SK-N-SH (cell line): Measurements from ENCODE around the gene OPCML. TPM values are rescaled to one million over a fixed set of nuclear protein-coding genes. Genes with fewer than 3 reads are reported as not detected.

Experiments used
- CTCF ChIA-PET: fragments of 300-600, 350-600 bp; formaldehyde crosslinking; extraction: SDS; loops from one replicate; lab custom pipeline; 2021; lab: Yijun Ruan, JAX
- POLR2A ChIA-PET: fragments of 350-600 bp; sonication (Branson Sonifier 250); formaldehyde crosslinking; extraction: SDS; loops from one replicate; lab custom pipeline; 2020; ENCODE audit warnings: antibody characterized with exemption, inconsistent platforms; lab: Yijun Ruan, JAX
- DNase-seq: peaks from one replicate; pipeline ENCODE4 v3.0.0; 2012
- H2AFZ ChIP-seq: fragments of 200-600 bp; sonication (generic); 2 replicates; pipeline ENCODE4 v1.8.1; 2016; ENCODE audit warnings: antibody characterized with exemption, mild to moderate bottlenecking, low read depth
- H3F3A ChIP-seq: fragments of 200-600 bp; sonication (generic); replicated peaks from 2 replicates; pipeline ENCODE3; 2016; ENCODE audit warnings: antibody characterized with exemption, mild to moderate bottlenecking; ENCODE audit not compliant: insufficient read depth
- H3K27ac ChIP-seq, 2 experiments: fragments of 200-500 bp in 1 of 2; fragments of 200-600 bp in 1 of 2; sonication (Bioruptor generic) in 1 of 2; sonication (generic), shearing (Covaris generic) in 1 of 2; 2 replicates each; pipeline versions ENCODE4 v1.5.1 to v1.6.1; 2014 to 2016; ENCODE audit warnings: low read depth in 2 of 2, inconsistent platforms in 1 of 2, low read length in 1 of 2, mild to moderate bottlenecking in 1 of 2, mixed read lengths in 1 of 2
- H3K27me3 ChIP-seq: fragments of 200-600 bp; sonication (generic), shearing (Covaris generic); 2 replicates; pipeline ENCODE4 v1.6.1; 2016; ENCODE audit warnings: mixed run types; ENCODE audit not compliant: insufficient read depth
- H3K36me3 ChIP-seq, 2 experiments: fragments of 200-500 bp in 1 of 2; fragments of 200-600 bp in 1 of 2; sonication (Bioruptor generic) in 1 of 2; sonication (generic) in 1 of 2; replicated peaks in 1 of 2; 2 replicates each; pipeline versions ENCODE3 to v1.5.1; 2014 to 2016; ENCODE audit warnings: low read length in 1 of 2, mild to moderate bottlenecking in 1 of 2; ENCODE audit not compliant: insufficient read depth in 2 of 2, control insufficient read depth in 1 of 2
- H3K4me1 ChIP-seq, 2 experiments: fragments of 200-500 bp in 1 of 2; fragments of 200-600 bp in 1 of 2; sonication (Bioruptor generic) in 1 of 2; sonication (generic), shearing (Covaris generic) in 1 of 2; 2 replicates each; pipeline versions ENCODE4 v1.5.1 to v1.6.1; 2014 to 2016; ENCODE audit warnings: low read depth in 1 of 2, low read length in 1 of 2, mixed run types in 1 of 2; ENCODE audit not compliant: insufficient read depth in 2 of 2, control insufficient read depth in 1 of 2
- H3K4me2 ChIP-seq: fragments of 200-600 bp; sonication (generic), shearing (Covaris generic); 2 replicates; pipeline ENCODE4 v1.6.1; 2017; ENCODE audit warnings: mixed run types
- H3K4me3 ChIP-seq, 2 experiments: fragments of 200-500 bp in 1 of 2; fragments of 200-600 bp in 1 of 2; sonication (Bioruptor generic) in 1 of 2; sonication (generic), shearing (Covaris generic) in 1 of 2; 2 replicates each; pipeline versions ENCODE4 v1.5.1 to v1.8.1; 2014 to 2016; ENCODE audit warnings: low read depth in 2 of 2, inconsistent platforms in 1 of 2, low read length in 1 of 2, mild to moderate bottlenecking in 1 of 2, mixed read lengths in 1 of 2, moderate library complexity in 1 of 2
- H3K79me2 ChIP-seq: fragments of 200-600 bp; sonication (generic); 2 replicates; pipeline ENCODE4 v1.8.1; 2017; ENCODE audit warnings: mild to moderate bottlenecking; ENCODE audit not compliant: insufficient read depth
- H3K9ac ChIP-seq: fragments of 200-600 bp; sonication (generic); 2 replicates; pipeline ENCODE4 v1.6.1; 2017; ENCODE audit warnings: mixed run types
- H3K9me2 ChIP-seq: fragments of 200-600 bp; sonication (generic); 2 replicates; pipeline ENCODE4 v1.6.1; 2017; ENCODE audit warnings: mixed run types
- H3K9me3 ChIP-seq: fragments of 200-600 bp; sonication (generic); 2 replicates; pipeline ENCODE4 v1.6.1; 2017; ENCODE audit warnings: mixed run types, mild to moderate bottlenecking, moderate library complexity
- H4K20me1 ChIP-seq: fragments of 200-600 bp; sonication (generic); 2 replicates; pipeline ENCODE4 v1.6.1; 2017; ENCODE audit warnings: mild to moderate bottlenecking, mixed run types; ENCODE audit not compliant: insufficient read depth
- CHD2 ChIP-seq: fragments of 150-350 bp; IDR thresholded peaks from 2 replicates; pipeline ENCODE4 v1.6.1; 2018; ENCODE audit warnings: low read length; ENCODE audit not compliant: partially characterized antibody
- ELF1 ChIP-seq: IDR thresholded peaks from 2 replicates; pipeline ENCODE4 v1.4.0; 2012
- FOXJ3 ChIP-seq: sonication (generic); formaldehyde crosslinking; IDR thresholded peaks from 2 replicates; pipeline ENCODE4 v1.5.1; 2020; ENCODE audit warnings: mild to moderate bottlenecking, missing genetic modification reagents
- GATA2 ChIP-seq: sonication (generic); formaldehyde crosslinking; IDR thresholded peaks from 2 replicates; pipeline ENCODE4 v1.5.0; 2020; ENCODE audit warnings: mild to moderate bottlenecking, missing genetic modification reagents
- RCOR1 ChIP-seq: fragments of 150-350 bp; IDR thresholded peaks from 2 replicates; pipeline ENCODE4 v1.6.1; 2017; ENCODE audit warnings: antibody characterized with exemption, low read length
- RFX5 ChIP-seq: IDR thresholded peaks from 2 replicates; pipeline ENCODE4 v1.6.1; 2012; ENCODE audit warnings: mild to moderate bottlenecking, improper control_type of control experiment, low read length
- TEAD4 ChIP-seq: IDR thresholded peaks from 2 replicates; pipeline ENCODE4 v1.4.0; 2012; ENCODE audit warnings: mild to moderate bottlenecking, borderline replicate concordance; ENCODE audit not compliant: insufficient read depth
- WGBS: methylation state at CpG from one replicate; pipeline ENCODE4 v1.1.6; 2017; ENCODE audit warnings: low lambda C conversion rate; 5-methylcytosine and 5-hydroxymethylcytosine counted together
- polyA plus RNA-seq, 3 experiments: library from polyadenylated mRNA; depleted of rRNA; stranded (reverse); fragments of >200 nt; gene quantifications; 2 replicates each; pipeline ENCODE4 v1.2.3, GENCODE V29; 2012
- TF ChIP-seq, protein P1 (sequence below): fragments of 150-350 bp; IDR thresholded peaks from 2 replicates; pipeline ENCODE4 v1.6.1; 2016; ENCODE audit warnings: mild to moderate bottlenecking, low read depth, low read length
- TF ChIP-seq, protein P2 (sequence below): fragments of 150-350 bp; IDR thresholded peaks from 2 replicates; pipeline ENCODE4 v1.6.1; 2017; ENCODE audit warnings: antibody characterized with exemption, low read length, low read depth, borderline replicate concordance

The OPCML gene
- polyA plus RNA-seq, 1 of the 3 experiments (the other 2 are of a cell fraction), result not detected

- WGBS, result 1% methylated on average over 3 of the region's 3 CpGs
- Histone ChIP-seq H3K9me2 (no peaks in the 10 kb centered on the region), H3K79me2 (no peaks in the 10 kb centered on the region), H3F3A (no peaks in the 10 kb centered on the region), H4K20me1 (no peaks in the 10 kb centered on the region), H3K4me1 (no peaks in the 10 kb centered on the region), H3K4me3 (no peak overlapping the region), H3K36me3 (no peaks in the 10 kb centered on the region), H3K4me2 (no peak overlapping the region), H3K27me3 (no peaks in the 10 kb centered on the region), H2AFZ (no peak overlapping the region), H3K9me3 (no peaks in the 10 kb centered on the region), H3K9ac (no peak overlapping the region), H3K27ac (no peak overlapping the region)
- ChIA-PET CTCF (no interaction called here), POLR2A (no interaction called here)
- TF ChIP-seq, protein P1, sequence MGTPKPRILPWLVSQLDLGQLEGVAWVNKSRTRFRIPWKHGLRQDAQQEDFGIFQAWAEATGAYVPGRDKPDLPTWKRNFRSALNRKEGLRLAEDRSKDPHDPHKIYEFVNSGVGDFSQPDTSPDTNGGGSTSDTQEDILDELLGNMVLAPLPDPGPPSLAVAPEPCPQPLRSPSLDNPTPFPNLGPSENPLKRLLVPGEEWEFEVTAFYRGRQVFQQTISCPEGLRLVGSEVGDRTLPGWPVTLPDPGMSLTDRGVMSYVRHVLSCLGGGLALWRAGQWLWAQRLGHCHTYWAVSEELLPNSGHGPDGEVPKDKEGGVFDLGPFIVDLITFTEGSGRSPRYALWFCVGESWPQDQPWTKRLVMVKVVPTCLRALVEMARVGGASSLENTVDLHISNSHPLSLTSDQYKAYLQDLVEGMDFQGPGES, result no peak
- TF ChIP-seq RFX5, result no peak
- DNase-seq, result no peak
Measured at GRCh38 chr11:133254601-133255000, 277.7 kb downstream of the OPCML start.

DNA sequence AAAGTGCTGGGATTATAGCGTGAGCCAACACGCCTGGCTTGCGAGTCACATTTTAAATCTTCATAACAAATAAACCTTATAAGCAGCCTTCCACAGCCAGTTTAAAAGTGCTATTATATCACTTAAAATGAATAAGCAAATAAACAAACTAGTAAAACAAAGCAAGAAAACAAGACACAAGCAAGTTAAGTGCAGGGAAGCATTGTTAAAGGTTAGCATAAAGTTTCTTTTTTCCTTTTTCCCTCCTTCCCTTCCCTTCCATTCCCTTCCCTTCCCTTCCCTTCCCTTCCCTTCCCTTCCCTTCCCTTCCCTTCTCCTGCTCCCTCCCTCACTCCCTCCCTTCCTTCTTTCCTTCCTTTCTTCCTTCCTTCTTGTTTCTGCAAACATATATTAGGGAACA is 278.7 kb downstream of the OPCML start:
- no peaks in the 10 kb centered on the region for H3K9me2 ChIP-seq
- POLR2A ChIA-PET, result no interaction called here
- 46% methylated on average over 3 of the region's 3 CpGs for WGBS
- no peaks in the 10 kb centered on the region for H3K79me2 ChIP-seq
- H3K27ac ChIP-seq, result no peak overlapping the region
- no peaks in the 10 kb centered on the region for H3F3A ChIP-seq
- no peak overlapping the region for H2AFZ ChIP-seq
- H3K9ac ChIP-seq, result no peak overlapping the region
- no peaks in the 10 kb centered on the region for H3K27me3 ChIP-seq
- H3K36me3 ChIP-seq, result no peaks in the 10 kb centered on the region
- CTCF ChIA-PET, result no interaction called here
- no peaks in the 10 kb centered on the region for H4K20me1 ChIP-seq
- H3K4me2 ChIP-seq, result no peak overlapping the region
- TF ChIP-seq CHD2 (no peak), TEAD4 (no peak), GATA2 (no peak), RFX5 (no peak)
- TF ChIP-seq, protein P2, sequence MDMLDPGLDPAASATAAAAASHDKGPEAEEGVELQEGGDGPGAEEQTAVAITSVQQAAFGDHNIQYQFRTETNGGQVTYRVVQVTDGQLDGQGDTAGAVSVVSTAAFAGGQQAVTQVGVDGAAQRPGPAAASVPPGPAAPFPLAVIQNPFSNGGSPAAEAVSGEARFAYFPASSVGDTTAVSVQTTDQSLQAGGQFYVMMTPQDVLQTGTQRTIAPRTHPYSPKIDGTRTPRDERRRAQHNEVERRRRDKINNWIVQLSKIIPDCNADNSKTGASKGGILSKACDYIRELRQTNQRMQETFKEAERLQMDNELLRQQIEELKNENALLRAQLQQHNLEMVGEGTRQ, result no peak
- TF ChIP-seq, protein P1, result no peak
- H3K4me3 ChIP-seq, result no peak overlapping the region
- H3K9me3 ChIP-seq, result no peaks in the 10 kb centered on the region
- H3K4me1 ChIP-seq, result no peaks in the 10 kb centered on the region
- no peak for DNase-seq

- no peaks in the 10 kb centered on the region for H3K36me3 ChIP-seq
- no peaks in the 10 kb centered on the region for H3F3A ChIP-seq
- H3K27me3 ChIP-seq, result no peaks in the 10 kb centered on the region
- H3K9me3 ChIP-seq, result no peaks in the 10 kb centered on the region
- H3K9me2 ChIP-seq, result no peaks in the 10 kb centered on the region
- no peak for DNase-seq
- H4K20me1 ChIP-seq, result no peaks in the 10 kb centered on the region
- H2AFZ ChIP-seq, result no peak overlapping the region
- TF ChIP-seq FOXJ3 (CRISPR knock-in tag), result no peak
- TF ChIP-seq RCOR1, result no peak
- no peak for TF ChIP-seq ELF1
- TF ChIP-seq, protein P2, result no peak
- TF ChIP-seq, all 33 proteins: peak for 0
- Histone ChIP-seq H3K9ac (no peak overlapping the region), H3K79me2 (no peaks in the 10 kb centered on the region), H3K4me1 (no peaks in the 10 kb centered on the region), H3K27ac (no peak overlapping the region), H3K4me3 (no peak overlapping the region), H3K4me2 (no peak overlapping the region)
- CTCF ChIA-PET, result no interaction called here
- WGBS, result 8% methylated on average over 3 of the region's 3 CpGs
- POLR2A ChIA-PET, result no interaction called here
Measured at GRCh38 chr11:133251841-133252240, 280.5 kb downstream of the OPCML start.
